HepG2 (cell line): Measurements from ENCODE around the gene SH3D21. TPM values are rescaled to one million over a fixed set of nuclear protein-coding genes. Genes with fewer than 3 reads are reported as not detected.
A peak's percentile ranks its signal among the peaks of the same experiment; 100 is the strongest.

Experiments used
- ATAC-seq: fragments of 200-7000 bp; cut with Tn5 transposase; 3 replicates; pipeline ENCODE4 v1.9.1; 2020; ENCODE audit warnings: mild to moderate bottlenecking, moderate library complexity
- BruUV-seq: library from RNA; stranded (reverse); fragments of 400-500 nt; replicated peaks from 2 replicates; lab custom pipeline; 2021; lab: Mats Ljungman, UMichigan
- CTCF ChIA-PET: fragments of 300-600 bp; formaldehyde crosslinking; extraction: SDS; loops from one replicate; lab custom pipeline; 2021; ENCODE audit warnings: low total read pairs, inconsistent platforms, low intra/inter-chr PET ratio; lab: Yijun Ruan, JAX
- POLR2A ChIA-PET: fragments of 350-600 bp; sonication (Branson Sonifier 250); formaldehyde crosslinking; loops from one replicate; lab custom pipeline; 2020; ENCODE audit warnings: antibody characterized with exemption, inconsistent platforms; lab: Yijun Ruan, JAX
- DNase-seq: peaks from one replicate; pipeline ENCODE4 v3.0.0-alpha.2; 2015; ENCODE audit warnings: low spot score
- FAIRE-seq: peaks from 3 replicates; lab custom pipeline; 2011; peaks lifted over from hg19 to GRCh38; lab: Jason Lieb, UNC
- H2AFZ ChIP-seq: one replicate; pipeline ENCODE4 v1.6.1; 2011; ENCODE audit warnings: low read length, inconsistent platforms
- H3K27ac ChIP-seq: fragments of 300-600 bp; 3 replicates; pipeline ENCODE4 v1.8.0; 2011; ENCODE audit warnings: mixed run types, mild to moderate bottlenecking, mixed read lengths, low read length, inconsistent platforms; ENCODE audit not compliant: insufficient read depth; ENCODE audit errors: extremely low read length
- H3K27me3 ChIP-seq, 2 experiments: fragments of 200-600 bp in 1 of 2; 2 replicates in 1 of 2; 3 replicates in 1 of 2; pipeline versions ENCODE4 v1.6.0 to v1.8.0; 2011; ENCODE audit warnings: low read length in 2 of 2, mild to moderate bottlenecking in 2 of 2, moderate library complexity in 2 of 2, inconsistent platforms in 1 of 2; ENCODE audit not compliant: insufficient read depth in 2 of 2, control insufficient read depth in 1 of 2
- H3K36me3 ChIP-seq, 2 experiments: fragments of 200-600 bp in 1 of 2; replicated peaks in 1 of 2; 2 replicates in 1 of 2; 3 replicates in 1 of 2; pipeline versions ENCODE4 v1.5.1 to v1.8.0; 2011; ENCODE audit warnings: low read length in 2 of 2, inconsistent platforms in 1 of 2; ENCODE audit not compliant: insufficient read depth in 2 of 2, control insufficient read depth in 1 of 2
- H3K4me1 ChIP-seq: 2 replicates; pipeline ENCODE4 v1.5.1; 2012; ENCODE audit warnings: low read length, inconsistent platforms; ENCODE audit not compliant: insufficient read depth
- H3K4me2 ChIP-seq: 2 replicates; pipeline ENCODE4 v1.6.0; 2011; ENCODE audit warnings: low read depth, low read length, inconsistent platforms
- H3K4me3 ChIP-seq, 3 experiments: fragments of 200-600 bp in 1 of 3; sonication (generic), shearing (Covaris generic) in 1 of 3; replicated peaks in 1 of 3; 2 replicates each; pipeline ENCODE4 v1.5.1; 2011 to 2016; ENCODE audit warnings: low read length in 3 of 3, inconsistent platforms in 2 of 3, low read depth in 2 of 3, mild to moderate bottlenecking in 2 of 3, control low read depth in 1 of 3, mixed read lengths in 1 of 3; ENCODE audit not compliant: insufficient read depth in 1 of 3
- H3K79me2 ChIP-seq: one replicate; pipeline ENCODE4 v1.6.1; 2011; ENCODE audit warnings: low read length, inconsistent platforms; ENCODE audit not compliant: insufficient read depth
- H3K9ac ChIP-seq: 2 replicates; pipeline ENCODE4 v1.6.0; 2011; ENCODE audit warnings: mild to moderate bottlenecking, low read depth, low read length, inconsistent platforms; ENCODE audit not compliant: insufficient read depth
- H3K9me3 ChIP-seq: 2 replicates; pipeline ENCODE4 v1.5.1; 2012; ENCODE audit warnings: mild to moderate bottlenecking, low read length
- H4K20me1 ChIP-seq: 2 replicates; pipeline ENCODE4 v1.6.0; 2011; ENCODE audit warnings: inconsistent platforms, mild to moderate bottlenecking, low read length, moderate library complexity; ENCODE audit not compliant: insufficient read depth
- CAMTA2 ChIP-seq: sonication (generic); formaldehyde crosslinking; IDR thresholded peaks from 2 replicates; pipeline ENCODE4 v1.4.0; 2020; ENCODE audit warnings: mild to moderate bottlenecking, missing genetic modification reagents, borderline replicate concordance
- GABPB1 ChIP-seq: IDR thresholded peaks from 2 replicates; pipeline ENCODE4 v1.6.1; 2016; ENCODE audit warnings: mild to moderate bottlenecking, missing genetic modification reagents, moderate library complexity, missing compliant biosample characterization
- IRX3 ChIP-seq: sonication (generic); formaldehyde crosslinking; IDR thresholded peaks from 2 replicates; pipeline ENCODE4 v1.8.1; 2023; ENCODE audit warnings: mild to moderate bottlenecking, low read depth, missing genetic modification reagents, borderline replicate concordance
- MED8 ChIP-seq: sonication (generic); formaldehyde crosslinking; IDR thresholded peaks from 2 replicates; pipeline ENCODE4 v1.8.1; 2023; ENCODE audit warnings: mild to moderate bottlenecking, missing genetic modification reagents; ENCODE audit not compliant: insufficient replicate concordance
- PLSCR1 ChIP-seq: sonication (generic); formaldehyde crosslinking; IDR thresholded peaks from 2 replicates; pipeline ENCODE4 v1.5.0; 2020; ENCODE audit warnings: missing genetic modification reagents, mild to moderate bottlenecking, borderline replicate concordance
- PRDM10 ChIP-seq: sonication (generic); formaldehyde crosslinking; IDR thresholded peaks from 2 replicates; pipeline ENCODE4 v1.4.0; 2020; ENCODE audit warnings: low read depth, missing genetic modification reagents
- SIX1 ChIP-seq: sonication (generic); formaldehyde crosslinking; IDR thresholded peaks from 2 replicates; pipeline ENCODE4 v1.4.0; 2020; ENCODE audit warnings: missing genetic modification reagents, borderline replicate concordance
- SIX4 ChIP-seq: sonication (generic); formaldehyde crosslinking; IDR thresholded peaks from 2 replicates; pipeline ENCODE4 v1.4.0; 2020; ENCODE audit warnings: missing genetic modification reagents
- SMC3 ChIP-seq: IDR thresholded peaks from 2 replicates; pipeline ENCODE4 v1.6.1; 2011; ENCODE audit warnings: low read length, improper control_type of control experiment
- TGIF2 ChIP-seq: IDR thresholded peaks from 2 replicates; pipeline ENCODE4 v1.6.1; 2016; ENCODE audit warnings: control low read depth, missing compliant biosample characterization
- XRCC5 ChIP-seq: fragments of 200-400 bp; formaldehyde crosslinking; optimal IDR thresholded peaks from 2 replicates; pipeline ENCODE3; 2017; ENCODE audit warnings: mild to moderate bottlenecking, low read length
- ZFAT ChIP-seq: sonication (generic); formaldehyde crosslinking; conservative IDR thresholded peaks from 2 replicates; pipeline ENCODE4 v1.8.1; 2023; ENCODE audit warnings: missing genetic modification reagents, inconsistent platforms
- ZNF263 ChIP-seq: sonication (generic); formaldehyde crosslinking; IDR thresholded peaks from 2 replicates; pipeline ENCODE4 v1.4.0; 2020; ENCODE audit warnings: missing genetic modification reagents
- ZNF276 ChIP-seq: sonication (generic); formaldehyde crosslinking; IDR thresholded peaks from 2 replicates; pipeline ENCODE4 v1.4.0; 2020; ENCODE audit warnings: mild to moderate bottlenecking, low read depth, missing genetic modification reagents
- ZNF704 ChIP-seq: sonication (generic); formaldehyde crosslinking; IDR thresholded peaks from 2 replicates; pipeline ENCODE4 v1.8.1; 2023; ENCODE audit warnings: mild to moderate bottlenecking, inconsistent platforms, moderate library complexity, missing genetic modification reagents, borderline replicate concordance
- ZNF883 ChIP-seq: sonication (generic); formaldehyde crosslinking; IDR thresholded peaks from 2 replicates; pipeline ENCODE4 v1.5.1; 2020; ENCODE audit warnings: mild to moderate bottlenecking, missing genetic modification reagents; ENCODE audit errors: not compliant biosample characterization
- WGBS: methylation state at CpG from one replicate; pipeline ENCODE4 v1.1.6; 2017; ENCODE audit warnings: low lambda C conversion rate; 5-methylcytosine and 5-hydroxymethylcytosine counted together
- in situ Hi-C: cut with HindIII; loops from 2 replicates; pipeline ENCODE4 v1.10.0; 2017; ENCODE audit warnings: low pct_unique_long_range_greater_than_20kb; ENCODE audit not compliant: extremely low pct_ligation_motif_present
- intact Hi-C: fragments of 100-400 bp; cut with micrococcal nuclease; formaldehyde crosslinking; loops from one replicate; pipeline ENCODE4 v1.10.0; 2022; ENCODE audit not compliant: unreplicated experiment
- polyA plus RNA-seq, 8 experiments: library from polyadenylated mRNA; depleted of rRNA in 3 of 8; stranded (reverse) in 7 of 8; unstranded in 1 of 8; fragments of >200 nt; fragmentation: Illumina TruSeq in 4 of 8; extraction: Trizol in 4 of 8; gene quantifications; 2 replicates each; pipeline versions ENCODE4 v1.2.1 to v1.2.3, GENCODE V29; 2011 to 2016; ENCODE audit warnings: low read depth in 4 of 8, missing spikeins in 1 of 8, mixed read lengths in 1 of 8; ENCODE audit not compliant: insufficient read depth in 1 of 8
- total RNA-seq, 5 experiments: library from RNA; depleted of rRNA; stranded (reverse); fragments of >200 nt; fragmentation: Illumina TruSeq; extraction: Trizol; gene quantifications; 2 replicates each; pipeline ENCODE4 v1.2.3, GENCODE V29; 2016; ENCODE audit warnings: low read depth in 1 of 5

Gene SH3D21
- total and polyA plus RNA-seq, 2 of the 13 experiments (the other 11 are each of a cell fraction or from before 2014, with no cell fraction given) = 5.1 to 8.6 TPM

GRCh38 chr1:36323636-36324352 is 17.6 kb downstream of the SH3D21 start, which contains the start of gene EVA1B:
Gene EVA1B (minus strand): TSS chr1:36323645. CDS start chr1:36323037, 608 bp downstream.
- FAIRE-seq = peak; percentile 87
- H3K27ac ChIP-seq = peak within 1 kb of the TSS; percentile 62
- TF ChIP-seq GABPB1 (CRISPR knock-in tag) = peak; percentile 57
- no peak for TF ChIP-seq ZFAT (CRISPR knock-in tag)
- TF ChIP-seq PLSCR1 = no peak
- TF ChIP-seq SMC3 = no peak
- TF ChIP-seq ZNF263 (CRISPR knock-in tag) = peak; percentile 96
- no peak for TF ChIP-seq MED8 (CRISPR knock-in tag)
- TF ChIP-seq ZNF276 (CRISPR knock-in tag) = no peak; the same call in 1 of the 2 replicates
- TF ChIP-seq IRX3 (CRISPR knock-in tag) = no peak
- 0 out of 2 replicates have a peak, but pooled peaks have one; percentile 43 for TF ChIP-seq ZNF704 (CRISPR knock-in tag)
- peak; percentile 50; the same call in 1 of the 2 replicates for TF ChIP-seq TGIF2 (CRISPR knock-in tag)
- TF ChIP-seq XRCC5 = peak; percentile 45
- peak; percentile 71 for TF ChIP-seq PRDM10 (CRISPR knock-in tag)
- TF ChIP-seq CAMTA2 (CRISPR knock-in tag) = no peak
- no peak for TF ChIP-seq SIX1
- no peak for TF ChIP-seq SIX4 (CRISPR knock-in tag)
- no peak for TF ChIP-seq ZNF883 (CRISPR knock-in tag)

More at GRCh38 chr1:36323636-36324352, 17.6 kb downstream of the SH3D21 start, which contains the start of gene EVA1B:
- no peaks in the 10 kb centered on the region for H3K36me3 ChIP-seq
- peaks cover 46% of the 10 kb centered on the region for H3K4me1 ChIP-seq
- peak; percentile 88 for DNase-seq
- no peaks in the 10 kb centered on the region for H4K20me1 ChIP-seq
- peak within 1 kb of the TSS; percentile 84 for H3K4me2 ChIP-seq
- no peaks in the 10 kb centered on the region for H3K9me3 ChIP-seq
- in situ Hi-C loops (no loop called here), intact Hi-C loops (loop anchor here (2.0 kb wide), 1 partner anchor 17 kb away; the partner anchor contains the start of gene SH3D21)
- CTCF ChIA-PET = no interaction called here
- H3K4me3 ChIP-seq = peak within 1 kb of the TSS; percentile 72 to 82 (median 72)
- H2AFZ ChIP-seq = no peak within 1 kb of the TSS
- BruUV-seq = TSS peak; percentile 81
- H3K27me3 ChIP-seq = no peaks in the 10 kb centered on the region; a peak in 1 of 5 replicates
- WGBS = 0% methylated on average over 20 of the region's 36 CpGs
- H3K9ac ChIP-seq = peak within 1 kb of the TSS; percentile 71
- no peaks in the 10 kb centered on the region for H3K79me2 ChIP-seq
- POLR2A ChIA-PET = interaction anchor here (0.9 to 3.5 kb wide), 13 partner anchors 9 to 171 kb away, joined by 3 to 58 read pairs (median 5); partner anchors contain the start of genes LSM10, SH3D21 and THRAP3
- ATAC-seq = peak; percentile 90
